K562 (cell line): ENCODE data around the gene CD248. TPM values are rescaled to one million over a fixed set of nuclear protein-coding genes. Genes with fewer than 3 reads are reported as not detected.
A peak's percentile ranks its signal among the peaks of the same experiment; 100 is the strongest.

ENCODE experiments used
- ASH1L ChIP-seq: fragments of 450-650 bp; IDR thresholded peaks from 2 replicates; pipeline ENCODE4 v1.6.1; 2018; ENCODE audit warnings: borderline replicate concordance, mild to moderate bottlenecking, low read depth; ENCODE audit not compliant: partially characterized antibody
- BCL6 ChIP-seq: fragments of 250-450 bp; sonication (Bioruptor Pico); IDR thresholded peaks from 2 replicates; pipeline ENCODE4 v1.4.0; 2020
- BRF1 ChIP-seq: IDR thresholded peaks from 3 replicates; pipeline ENCODE4 v1.6.1; 2011; ENCODE audit warnings: borderline replicate concordance, mild to moderate bottlenecking; ENCODE audit not compliant: insufficient read length; ENCODE audit errors: extremely low read depth
- CHD2 ChIP-seq: IDR thresholded peaks from 2 replicates; pipeline ENCODE4 v1.6.1; 2011; ENCODE audit warnings: low read depth, low read length
- CSDE1 ChIP-seq, 2 experiments: fragments of 450-650 bp; IDR thresholded peaks; 2 replicates each; pipeline ENCODE4 v1.6.1; 2016; ENCODE audit warnings: mild to moderate bottlenecking in 1 of 2
- DNMT1 ChIP-seq: fragments of 450-650 bp; IDR thresholded peaks from 2 replicates; pipeline ENCODE4 v1.6.1; 2016; ENCODE audit warnings: antibody characterized with exemption, mild to moderate bottlenecking
- GATA2 ChIP-seq: sonication (generic); formaldehyde crosslinking; IDR thresholded peaks from 2 replicates; pipeline ENCODE4 v1.4.0; 2020; ENCODE audit warnings: mild to moderate bottlenecking, missing genetic modification reagents
- HNRNPLL ChIP-seq: fragments of 200-400 bp; formaldehyde crosslinking; IDR thresholded peaks from 2 replicates; pipeline ENCODE4 v1.6.1; 2017; ENCODE audit warnings: low read length, low read depth, mild to moderate bottlenecking; ENCODE audit not compliant: poor library complexity, severe bottlenecking
- MNT ChIP-seq, 2 experiments: fragments of 450-650 bp; conservative IDR thresholded peaks; 2 replicates each; pipeline ENCODE4 v1.6.1; 2017; ENCODE audit warnings: mild to moderate bottlenecking in 2 of 2, moderate library complexity in 2 of 2
- MTA1 ChIP-seq: fragments of 450-650 bp; IDR thresholded peaks from 2 replicates; pipeline ENCODE4 v1.6.1; 2017; ENCODE audit warnings: borderline replicate concordance
- MTA2 ChIP-seq: fragments of 450-650 bp; IDR thresholded peaks from 2 replicates; pipeline ENCODE4 v1.6.1; 2016; ENCODE audit warnings: low read depth
- NCOA1 ChIP-seq: fragments of 450-650 bp; IDR thresholded peaks from 2 replicates; pipeline ENCODE4 v1.6.1; 2016; ENCODE audit warnings: low read depth
- NFYB ChIP-seq: IDR thresholded peaks from 2 replicates; pipeline ENCODE4 v1.6.1; 2011; ENCODE audit warnings: mild to moderate bottlenecking, moderate library complexity; ENCODE audit not compliant: insufficient read length; ENCODE audit errors: extremely low read depth
- NR3C1 ChIP-seq: sonication (generic); formaldehyde crosslinking; IDR thresholded peaks from 2 replicates; pipeline ENCODE4 v1.8.1; 2022; ENCODE audit warnings: missing genetic modification reagents
- PHF8 ChIP-seq: fragments of 200-600 bp; sonication (generic); IDR thresholded peaks from 2 replicates; pipeline ENCODE4 v1.6.1; 2012; ENCODE audit warnings: mixed run types, mild to moderate bottlenecking, inconsistent platforms, low read length, moderate library complexity, borderline replicate concordance
- SAP30 ChIP-seq: fragments of 200-600 bp; sonication (generic); IDR thresholded peaks from 2 replicates; pipeline ENCODE4 v1.6.1; 2012; ENCODE audit warnings: borderline replicate concordance, low read depth, mild to moderate bottlenecking, moderate library complexity, low read length, control low read depth, inconsistent platforms; ENCODE audit not compliant: insufficient read depth, poor library complexity, severe bottlenecking
- XRCC3 ChIP-seq: fragments of 450-650 bp; IDR thresholded peaks from 2 replicates; pipeline ENCODE4 v1.6.1; 2017; ENCODE audit warnings: mild to moderate bottlenecking, moderate library complexity
- YBX1 ChIP-seq: fragments of 450-650 bp; IDR thresholded peaks from 2 replicates; pipeline ENCODE4 v1.7.1; 2016; ENCODE audit warnings: mild to moderate bottlenecking
- YY1 ChIP-seq, 3 experiments: IDR thresholded peaks; 2 replicates each; pipeline ENCODE4 v1.6.1; 2011; ENCODE audit warnings: low read length in 2 of 3, mild to moderate bottlenecking in 2 of 3, moderate library complexity in 2 of 3, borderline replicate concordance in 1 of 3, control low read depth in 1 of 3, low read depth in 1 of 3; ENCODE audit not compliant: insufficient read depth in 3 of 3, insufficient replicate concordance in 2 of 3, control insufficient read depth in 1 of 3, insufficient read length in 1 of 3; ENCODE audit errors: extremely low read depth in 1 of 3
- ZBTB12 ChIP-seq: fragments of 250-450 bp; sonication (Bioruptor Pico); IDR thresholded peaks from 2 replicates; pipeline ENCODE4 v1.4.0; 2020
- ZNF277 ChIP-seq: fragments of 250-450 bp; sonication (Bioruptor Pico); IDR thresholded peaks from 2 replicates; pipeline ENCODE4 v1.8.0; 2022; ENCODE audit warnings: inconsistent platforms, mild to moderate bottlenecking, moderate library complexity, borderline replicate concordance
- ZNF408 ChIP-seq: fragments of 250-450 bp; sonication (Bioruptor Pico); IDR thresholded peaks from 2 replicates; pipeline ENCODE4 v1.4.0; 2020; ENCODE audit warnings: low read depth, mild to moderate bottlenecking, moderate library complexity
- ZNF589 ChIP-seq: fragments of 200-800 bp; sonication (Bioruptor generic); IDR thresholded peaks from 2 replicates; pipeline ENCODE4 v1.6.1; 2016; ENCODE audit warnings: low read depth, missing genetic modification characterization, missing compliant biosample characterization
- ZNF696 ChIP-seq: fragments of 250-450 bp; sonication (Bioruptor Pico); conservative IDR thresholded peaks from 2 replicates; pipeline ENCODE4 v1.4.0; 2020; ENCODE audit warnings: mild to moderate bottlenecking, moderate library complexity
- ZNF75A ChIP-seq: fragments of 450-650 bp; formaldehyde crosslinking; IDR thresholded peaks from 2 replicates; pipeline ENCODE4 v1.4.0; 2020; ENCODE audit warnings: mild to moderate bottlenecking
- polyA plus RNA-seq, 8 experiments: library from polyadenylated mRNA; depleted of rRNA in 4 of 8; stranded (reverse) in 5 of 8; unstranded in 3 of 8; fragments of >200 nt; fragmentation: Nextera tagmentation in 2 of 8; fragmentation: Illumina TruSeq in 1 of 8; extraction: Ambion mirVana in 2 of 8; extraction: Trizol in 1 of 8; gene quantifications; 2 replicates each; pipeline versions ENCODE4 v1.2.1 to v1.2.3, GENCODE V29; 2011 to 2014; ENCODE audit warnings: inconsistent platforms in 1 of 8, missing spikeins in 1 of 8
- total RNA-seq, 7 experiments: library from RNA; depleted of rRNA in 6 of 7; stranded (reverse); fragments of >200 nt in 6 of 7; fragmentation: Illumina TruSeq in 2 of 7; extraction: Trizol in 2 of 7; gene quantifications; 2 replicates each; pipeline versions ENCODE4 v1.2.1 to v1.2.3, GENCODE V29; 2011 to 2021; ENCODE audit warnings: low replicate concordance in 1 of 7

Gene CD248
- total and polyA plus RNA-seq, 9 of the 15 experiments (the other 6 are each of a cell fraction or from before 2014, with no cell fraction given) = 0.09 TPM; not detected in 8

GRCh38 chr11:66267379-66268243, 49.2 kb downstream of the CD248 start (continued):
- TF ChIP-seq MTA2 (no peak), NFYB (no peak), CSDE1 (IDR thresholded peaks at IDR 0.05) (no peak), BRF1 (no peak), HNRNPLL (no peak), MTA1 (no peak), NR3C1 (CRISPR knock-in tag) (no peak), YBX1 (no peak), GATA2 (CRISPR knock-in tag) (no peak), SAP30 (no peak), ZNF589 (CRISPR knock-in tag) (no peak), ZNF75A (no peak), ASH1L (no peak), YY1 (IDR thresholded peaks at IDR 0.05; ENCODE audit: borderline replicate concordance in 1 of 3, control insufficient read depth in 1 of 3, extremely low read depth in 1 of 3, insufficient read depth in 3 of 3, insufficient read length in 1 of 3, insufficient replicate concordance in 2 of 3, low read depth in 1 of 3, low read length in 2 of 3) (peak in 2 of 3 experiments; percentile 25 to 30), MNT (conservative IDR thresholded peaks at IDR 0.05) (peak; percentile 41 to 67; a peak in 3 of 4 replicates), DNMT1 (no peak), ZNF277 (CRISPR knock-in tag) (no peak), ZBTB12 (CRISPR knock-in tag) (no peak), XRCC3 (no peak), NCOA1 (no peak), PHF8 (peak; percentile 64), ZNF696 (CRISPR knock-in tag) (no peak), ZNF408 (CRISPR knock-in tag) (no peak), CHD2 (peak; percentile 94), BCL6 (CRISPR knock-in tag) (no peak)
